Endometrium (tissue), 2 donors: ENCODE measurements around the gene MBTPS2.

Source experiments
- FAIRE-seq: peaks from 2 replicates; lab custom pipeline; 2012; peaks lifted over from hg19 to GRCh38; lab: Jason Lieb, UNC
- donor health status: control.
- donor health status: control.

MBTPS2 gene

DNA sequence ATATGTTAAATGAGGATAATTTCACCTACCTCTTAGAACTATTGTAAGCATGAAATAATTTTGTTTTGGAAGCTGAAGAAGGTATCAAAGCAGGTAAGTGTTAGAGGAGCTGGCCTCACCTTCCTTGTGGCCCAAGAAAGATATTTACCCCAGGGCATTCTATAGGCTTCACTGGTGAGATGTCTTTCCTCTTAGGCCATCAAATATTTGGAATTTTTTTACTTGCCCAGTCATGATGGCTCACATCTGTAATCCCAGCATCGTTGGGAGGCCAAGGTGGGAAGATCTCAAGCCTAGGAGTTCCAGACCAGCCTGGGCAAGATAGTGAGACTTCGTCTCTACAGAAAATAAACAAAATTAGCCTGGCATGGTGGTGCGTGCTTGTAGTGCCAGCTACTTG lies 95.0 kb downstream of the MBTPS2 start:
- FAIRE-seq: no peak
